GM18511 (cell line): ENCODE measurements around the gene RPRD1A.
"Not testable (repeated sequence)": the region's sequence is repeated elsewhere in the genome, so short reads cannot be mapped to it uniquely, and the experiment has no call there.

Experiments
- ATAC-seq: cut with Tn5 transposase; IDR thresholded peaks from one replicate; pipeline ENCODE4 v1.9.1; 2021; ENCODE audit warnings: mild to moderate bottlenecking, moderate library complexity; ENCODE audit not compliant: unreplicated experiment

Gene RPRD1A

GRCh38 chr18:36067055-36067957, at the start of gene RPRD1A:
Gene RPRD1A, minus strand, starts transcription at chr18:36067559. Its CDS starts 155 bp downstream, at chr18:36067404.
- ATAC-seq = peak; percentile 97

GRCh38 chr18:36116771-36117170, 49.4 kb upstream of the RPRD1A start:
- not testable (repeated sequence) for ATAC-seq

- no peak for ATAC-seq
Observed at GRCh38 chr18:36114738-36115137, 47.4 kb upstream of the RPRD1A start.

- no peak for ATAC-seq
Observed at GRCh38 chr18:36114251-36114650, 46.9 kb upstream of the RPRD1A start.

- no peak for ATAC-seq
Observed at GRCh38 chr18:36112302-36112701, 44.9 kb upstream of the RPRD1A start.

GRCh38 chr18:36109737-36110136, 42.4 kb upstream of the RPRD1A start:
- no peak for ATAC-seq

- ATAC-seq = no peak
Observed at GRCh38 chr18:36108601-36109000, 41.2 kb upstream of the RPRD1A start.

GRCh38 chr18:36108196-36108595, 40.8 kb upstream of the RPRD1A start:
- no peak for ATAC-seq

- no peak for ATAC-seq
Observed at GRCh38 chr18:36107477-36107876, 40.1 kb upstream of the RPRD1A start.

GRCh38 chr18:36104749-36105148, 37.4 kb upstream of the RPRD1A start:
- ATAC-seq = no peak

GRCh38 chr18:36101943-36102342, 34.6 kb upstream of the RPRD1A start:
- ATAC-seq = no peak

GRCh38 chr18:36099311-36099710, 32.0 kb upstream of the RPRD1A start:
- no peak for ATAC-seq

- no peak for ATAC-seq
Observed at GRCh38 chr18:36096955-36097354, 29.6 kb upstream of the RPRD1A start.

- ATAC-seq = no peak
Observed at GRCh38 chr18:36095936-36096519, 28.7 kb upstream of the RPRD1A start.

- ATAC-seq = no peak
Observed at GRCh38 chr18:36094431-36094830, 27.1 kb upstream of the RPRD1A start.

GRCh38 chr18:36092116-36092515, 24.8 kb upstream of the RPRD1A start:
- ATAC-seq = not testable (repeated sequence)

- ATAC-seq = no peak
Observed at GRCh38 chr18:36089001-36089400, 21.6 kb upstream of the RPRD1A start.

- ATAC-seq = no peak
Observed at GRCh38 chr18:36088256-36088655, 20.9 kb upstream of the RPRD1A start.

GRCh38 chr18:36086186-36086585, 18.8 kb upstream of the RPRD1A start:
- ATAC-seq = no peak

GRCh38 chr18:36085195-36085594, 17.8 kb upstream of the RPRD1A start:
- no peak for ATAC-seq

- ATAC-seq = no peak
Observed at GRCh38 chr18:36083729-36084128, 16.4 kb upstream of the RPRD1A start.

GRCh38 chr18:36081118-36081517, 13.8 kb upstream of the RPRD1A start:
- ATAC-seq = not testable (repeated sequence)
